ENCODE results near the gene NDUFB10. TPM values are rescaled to one million over a fixed set of nuclear protein-coding genes. Genes with fewer than 3 reads are reported as not detected.
"Not testable (repeated sequence)": the region's sequence is repeated elsewhere in the genome, so short reads cannot be mapped to it uniquely, and the experiment has no call there.

NDUFB10 gene
- total RNA-seq, 4 donors from 2014 or later = 174 to 325 (median 284) TPM

DNA sequence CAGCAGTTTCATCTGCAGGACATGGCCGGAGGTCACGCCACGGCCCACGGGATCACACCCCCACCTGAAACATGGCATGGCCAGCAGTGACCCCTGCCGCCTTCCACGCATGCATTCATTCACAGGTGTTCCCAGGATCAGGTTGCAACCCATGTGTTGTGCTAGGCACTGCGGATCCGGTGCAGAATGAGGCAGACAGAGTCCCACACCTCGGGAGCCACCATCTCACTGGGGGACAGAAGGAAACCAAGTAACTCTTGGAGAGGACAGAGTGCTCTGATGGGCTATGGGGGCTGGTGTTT lies 12.0 kb upstream of the NDUFB10 start:
- Histone ChIP-seq H3K27me3 (no peaks in the 10 kb centered on the region), H3K9me3 (no peaks in the 10 kb centered on the region), H3K27ac (no peak overlapping the region), H3K4me1 (peaks cover 6 to 10% of the 10 kb centered on the region in 2 donors), H3K36me3 (no peaks in the 10 kb centered on the region), H3K4me3 (replicated peaks in 1 of 3) (no peak overlapping the region)
- no peak for TF ChIP-seq POLR2A (IDR thresholded peaks at IDR 0.05)
- TF ChIP-seq, protein P1, sequence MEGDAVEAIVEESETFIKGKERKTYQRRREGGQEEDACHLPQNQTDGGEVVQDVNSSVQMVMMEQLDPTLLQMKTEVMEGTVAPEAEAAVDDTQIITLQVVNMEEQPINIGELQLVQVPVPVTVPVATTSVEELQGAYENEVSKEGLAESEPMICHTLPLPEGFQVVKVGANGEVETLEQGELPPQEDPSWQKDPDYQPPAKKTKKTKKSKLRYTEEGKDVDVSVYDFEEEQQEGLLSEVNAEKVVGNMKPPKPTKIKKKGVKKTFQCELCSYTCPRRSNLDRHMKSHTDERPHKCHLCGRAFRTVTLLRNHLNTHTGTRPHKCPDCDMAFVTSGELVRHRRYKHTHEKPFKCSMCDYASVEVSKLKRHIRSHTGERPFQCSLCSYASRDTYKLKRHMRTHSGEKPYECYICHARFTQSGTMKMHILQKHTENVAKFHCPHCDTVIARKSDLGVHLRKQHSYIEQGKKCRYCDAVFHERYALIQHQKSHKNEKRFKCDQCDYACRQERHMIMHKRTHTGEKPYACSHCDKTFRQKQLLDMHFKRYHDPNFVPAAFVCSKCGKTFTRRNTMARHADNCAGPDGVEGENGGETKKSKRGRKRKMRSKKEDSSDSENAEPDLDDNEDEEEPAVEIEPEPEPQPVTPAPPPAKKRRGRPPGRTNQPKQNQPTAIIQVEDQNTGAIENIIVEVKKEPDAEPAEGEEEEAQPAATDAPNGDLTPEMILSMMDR (IDR thresholded peaks at IDR 0.05) = no peak
- DNase-seq = no peak
- intact Hi-C loops (cut with DNase I) = no loop called here
- 86 to 96% methylated on average over 5 to 8 of the region's 9 CpGs for WGBS, 2 donors

GRCh38 chr16:1949507-1949906 lies 9.8 kb upstream of the NDUFB10 start:
- H3K27me3 ChIP-seq = no peaks in the 10 kb centered on the region
- H3K9me3 ChIP-seq = no peaks in the 10 kb centered on the region
- no peak for DNase-seq
- intact Hi-C loops (cut with DNase I) = no loop called here
- H3K4me3 ChIP-seq (replicated peaks in 1 of 3) = no peak overlapping the region
- no peak overlapping the region for H3K27ac ChIP-seq
- WGBS, 2 donors = 90 to 93% methylated on average over 11 of the region's 11 CpGs
- H3K4me1 ChIP-seq = no peaks in the 10 kb centered on the region
- H3K36me3 ChIP-seq = no peaks in the 10 kb centered on the region
- no peak for TF ChIP-seq POLR2A (IDR thresholded peaks at IDR 0.05)
- TF ChIP-seq, protein P1 (IDR thresholded peaks at IDR 0.05) = no peak

DNA sequence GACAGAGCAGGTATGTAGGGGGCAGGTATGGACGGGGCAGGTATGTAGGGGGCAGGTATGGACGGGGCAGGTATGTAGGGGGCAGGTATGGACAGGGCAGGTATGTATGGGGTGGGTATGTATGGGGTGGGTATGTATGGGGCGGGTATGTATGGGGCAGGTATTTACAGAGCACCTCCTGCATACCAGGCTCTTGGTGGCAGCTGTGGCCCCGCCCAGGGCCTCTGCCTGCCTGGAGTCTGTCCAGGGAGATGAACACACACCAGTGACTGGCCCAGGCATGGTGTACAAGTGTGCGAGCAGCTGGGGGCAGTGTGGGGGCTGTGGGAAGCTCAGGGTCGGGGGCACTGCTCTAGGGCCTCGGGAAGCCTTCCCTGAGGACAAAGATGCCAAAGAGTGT lies 9.3 kb upstream of the NDUFB10 start:
- no peaks in the 10 kb centered on the region for H3K4me1 ChIP-seq
- no peaks in the 10 kb centered on the region for H3K9me3 ChIP-seq
- TF ChIP-seq, protein P1 (IDR thresholded peaks at IDR 0.05) = no peak
- TF ChIP-seq POLR2A (IDR thresholded peaks at IDR 0.05) = no peak
- H3K27me3 ChIP-seq = no peaks in the 10 kb centered on the region
- DNase-seq = no peak
- no peaks in the 10 kb centered on the region for H3K36me3 ChIP-seq
- 64 to 72% methylated on average over 7 of the region's 7 CpGs for WGBS, 2 donors
- intact Hi-C loops (cut with DNase I) = no loop called here
- no peak overlapping the region for H3K27ac ChIP-seq
- no peak overlapping the region for H3K4me3 ChIP-seq (replicated peaks in 1 of 3)

GRCh38 chr16:1950559-1950958 lies 8.8 kb upstream of the NDUFB10 start:
- 89 to 95% methylated on average over 10 to 19 of the region's 19 CpGs for WGBS, 2 donors
- intact Hi-C loops (cut with DNase I) = no loop called here

GRCh38 chr16:1953734-1954133 lies 5.6 kb upstream of the NDUFB10 start:
- intact Hi-C loops (cut with DNase I) = no loop called here
- Histone ChIP-seq H3K27me3 (no peaks in the 10 kb centered on the region), H3K9me3 (no peaks in the 10 kb centered on the region), H3K36me3 (no peaks in the 10 kb centered on the region), H3K4me3 (replicated peaks in 1 of 3) (no peak overlapping the region), H3K4me1 (peaks cover 0 to 1% of the 10 kb centered on the region in 2 donors), H3K27ac (no peak overlapping the region)
- no peak for DNase-seq
- 88 to 90% methylated on average over 13 to 15 of the region's 22 CpGs for WGBS, 2 donors
- no peak for TF ChIP-seq POLR2A (IDR thresholded peaks at IDR 0.05)
- TF ChIP-seq, protein P1 (IDR thresholded peaks at IDR 0.05) = no peak

More at GRCh38 chr16:1950559-1950958, 8.8 kb upstream of the NDUFB10 start:
- Histone ChIP-seq H3K9me3 (no peaks in the 10 kb centered on the region), H3K4me1 (no peaks in the 10 kb centered on the region), H3K27me3 (no peaks in the 10 kb centered on the region), H3K4me3 (replicated peaks in 1 of 3) (no peak overlapping the region), H3K36me3 (no peaks in the 10 kb centered on the region), H3K27ac (no peak overlapping the region)
- no peak for DNase-seq
- TF ChIP-seq POLR2A (IDR thresholded peaks at IDR 0.05) = no peak
- TF ChIP-seq, protein P1 (IDR thresholded peaks at IDR 0.05) = no peak

- H3K4me1 ChIP-seq = peaks cover 3 to 11% of the 10 kb centered on the region in 2 donors
- intact Hi-C loops (cut with DNase I); H3K9me3 ChIP-seq; H3K27ac ChIP-seq; DNase-seq; H3K27me3 ChIP-seq; H3K4me3 ChIP-seq (replicated peaks in 1 of 3): not testable (repeated sequence)
- peaks cover 6 to 12% of the 10 kb centered on the region in 2 donors for H3K36me3 ChIP-seq
- 83 to 86% methylated on average over 17 to 18 of the region's 22 CpGs for WGBS, 2 donors
Observed at GRCh38 chr16:1957434-1958142, 1.8 kb upstream of the NDUFB10 start.

- DNase-seq; H3K4me3 ChIP-seq (replicated peaks in 1 of 3); H3K27me3 ChIP-seq; H3K9me3 ChIP-seq; intact Hi-C loops (cut with DNase I); H3K27ac ChIP-seq: not testable (repeated sequence)
- peaks cover 6 to 15% of the 10 kb centered on the region in 2 donors for H3K36me3 ChIP-seq
- peaks cover 3 to 16% of the 10 kb centered on the region in 2 donors for H3K4me1 ChIP-seq
- 59 to 84% methylated on average over 17 to 25 of the region's 30 CpGs for WGBS, 2 donors
Observed at GRCh38 chr16:1958143-1958491, 1.2 kb upstream of the NDUFB10 start.
